ENCODE data around the gene ARPC1A. TPM values are rescaled to one million over a fixed set of nuclear protein-coding genes. Genes with fewer than 3 reads are reported as not detected.
A peak's percentile ranks its signal among the peaks of the same experiment; 100 is the strongest.
"Not testable (repeated sequence)": the region's sequence is repeated elsewhere in the genome, so short reads cannot be mapped to it uniquely, and the experiment has no call there.

ARPC1A gene
- total RNA-seq, 6 experiments from 2014 or later: 261 to 285 (median 281) TPM

GRCh38 chr7:99384523-99384922 lies 58.8 kb downstream of the ARPC1A start:
- Mint-ChIP-seq H3K4me3 (no peak overlapping the region), H3K9me3 (no peaks in the 10 kb centered on the region), H3K36me3 (ENCODE audit: low read depth) (peaks cover 16% of the 10 kb centered on the region; the same call in 1 of the 2 replicates), H3K27ac (no peak overlapping the region), H3K27me3 (ENCODE audit: insufficient read depth) (peaks cover 5% of the 10 kb centered on the region), H3K4me1 (ENCODE audit: low read depth) (peaks cover 24% of the 10 kb centered on the region)
- TF ChIP-seq CTCF (IDR thresholded peaks at IDR 0.05): no peak
- no peak for DNase-seq

GRCh38 chr7:99385564-99385963 lies 59.9 kb downstream of the ARPC1A start:
- Mint-ChIP-seq H3K27ac (no peak overlapping the region), H3K27me3 (ENCODE audit: insufficient read depth) (peaks cover 5% of the 10 kb centered on the region), H3K36me3 (ENCODE audit: low read depth) (peaks cover 16% of the 10 kb centered on the region; the same call in 1 of the 2 replicates), H3K4me3 (no peak overlapping the region), H3K4me1 (ENCODE audit: low read depth) (peaks cover 14% of the 10 kb centered on the region), H3K9me3 (no peaks in the 10 kb centered on the region)
- no peak for DNase-seq
- no peak for TF ChIP-seq CTCF (IDR thresholded peaks at IDR 0.05)

GRCh38 chr7:99386584-99387238 lies 61.0 kb downstream of the ARPC1A start:
- Mint-ChIP-seq H3K4me3 (no peak overlapping the region), H3K27ac (no peak overlapping the region), H3K4me1 (ENCODE audit: low read depth) (peaks cover 5% of the 10 kb centered on the region; the same call in 1 of the 2 replicates), H3K36me3 (ENCODE audit: low read depth) (peaks cover 12% of the 10 kb centered on the region; the same call in 1 of the 2 replicates), H3K27me3 (ENCODE audit: insufficient read depth) (peaks cover 5% of the 10 kb centered on the region), H3K9me3 (no peaks in the 10 kb centered on the region)
- TF ChIP-seq CTCF (IDR thresholded peaks at IDR 0.05): peak; percentile 57
- peak; percentile 48 for DNase-seq

GRCh38 chr7:99387239-99387635 lies 61.5 kb downstream of the ARPC1A start:
- not testable (repeated sequence) for H3K9me3 Mint-ChIP-seq; DNase-seq; H3K27me3 Mint-ChIP-seq (ENCODE audit: insufficient read depth); H3K27ac Mint-ChIP-seq; H3K4me1 Mint-ChIP-seq (ENCODE audit: low read depth); H3K4me3 Mint-ChIP-seq
- H3K36me3 Mint-ChIP-seq (ENCODE audit: low read depth): peaks cover 16% of the 10 kb centered on the region; the same call in 1 of the 2 replicates

GRCh38 chr7:99387912-99388311 lies 62.2 kb downstream of the ARPC1A start:
- H3K27me3 Mint-ChIP-seq (ENCODE audit: insufficient read depth): peaks cover 5% of the 10 kb centered on the region
- no peaks in the 10 kb centered on the region for H3K9me3 Mint-ChIP-seq
- no peak overlapping the region for H3K27ac Mint-ChIP-seq
- no peak for DNase-seq
- H3K4me1 Mint-ChIP-seq (ENCODE audit: low read depth): peaks cover 5% of the 10 kb centered on the region; the same call in 1 of the 2 replicates
- no peak for TF ChIP-seq CTCF (IDR thresholded peaks at IDR 0.05)
- H3K4me3 Mint-ChIP-seq: no peak overlapping the region
- H3K36me3 Mint-ChIP-seq (ENCODE audit: low read depth): peaks cover 16% of the 10 kb centered on the region; the same call in 1 of the 2 replicates

GRCh38 chr7:99389772-99390171 lies 64.1 kb downstream of the ARPC1A start:
- DNase-seq: no peak
- Mint-ChIP-seq H3K4me3 (no peak overlapping the region), H3K4me1 (ENCODE audit: low read depth) (no peaks in the 10 kb centered on the region)

More at GRCh38 chr7:99389772-99390171, 64.1 kb downstream of the ARPC1A start:
- Mint-ChIP-seq H3K27me3 (ENCODE audit: insufficient read depth) (peaks cover 9% of the 10 kb centered on the region), H3K27ac (no peak overlapping the region), H3K9me3 (no peaks in the 10 kb centered on the region), H3K36me3 (ENCODE audit: low read depth) (peaks cover 21% of the 10 kb centered on the region)
- no peak for TF ChIP-seq CTCF (IDR thresholded peaks at IDR 0.05)

Measured in HFFc6 (cell line).